GM19468 (cell line): ENCODE data around the gene KIF1A.

Source experiments
- ATAC-seq: cut with Tn5 transposase; IDR thresholded peaks from one replicate; pipeline ENCODE4 v1.9.1; 2021; ENCODE audit warnings: mild to moderate bottlenecking, moderate library complexity, moderate number of reproducible peaks; ENCODE audit not compliant: unreplicated experiment; ENCODE audit errors: extremely low read depth

Gene KIF1A

DNA sequence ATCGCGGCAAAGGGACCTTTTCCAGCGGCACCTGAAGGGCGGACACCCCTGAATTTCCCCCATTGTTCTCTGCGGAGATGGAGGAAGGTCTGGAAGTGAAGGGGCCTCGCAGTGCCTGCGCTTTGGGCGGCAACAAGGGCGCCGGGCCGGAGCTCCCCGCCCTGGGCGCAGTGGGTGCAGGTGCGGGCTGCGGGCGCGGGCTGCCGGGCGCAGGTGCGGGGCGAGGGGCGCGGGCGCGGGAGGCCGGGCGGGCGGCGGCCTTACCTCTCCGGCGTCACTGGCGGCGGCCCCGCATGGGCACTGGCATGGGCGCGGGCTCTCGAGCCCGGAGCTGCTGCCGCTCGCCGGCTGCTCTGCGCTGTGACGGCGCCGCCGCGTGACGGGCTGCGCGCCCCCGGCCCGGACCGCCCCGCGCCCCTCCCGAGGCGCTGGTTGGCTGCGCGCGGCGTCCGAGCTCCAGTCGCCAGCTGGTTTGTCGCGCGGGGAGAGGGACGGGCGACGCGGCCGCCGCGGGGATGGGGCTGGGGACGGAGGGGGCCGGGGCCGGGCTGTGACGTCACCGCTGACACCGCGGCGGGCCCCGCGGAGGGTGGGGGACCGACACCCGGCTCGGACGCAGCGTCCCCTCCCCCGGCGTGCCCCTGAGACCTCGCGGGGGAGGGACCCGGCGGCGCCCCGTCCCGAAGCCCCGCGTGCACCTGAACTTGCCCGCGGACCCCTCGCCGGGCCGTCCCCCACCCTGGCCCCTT lies at the start of gene KIF1A:
TSS of gene KIF1A (minus strand) at position 362 of the 749 bp plus-strand sequence. CDS start 22,467 bp downstream, outside the sequence.
- no peak for ATAC-seq

- ATAC-seq, result no peak
Observed at GRCh38 chr2:240869109-240869955, 49.3 kb upstream of the KIF1A start.

DNA sequence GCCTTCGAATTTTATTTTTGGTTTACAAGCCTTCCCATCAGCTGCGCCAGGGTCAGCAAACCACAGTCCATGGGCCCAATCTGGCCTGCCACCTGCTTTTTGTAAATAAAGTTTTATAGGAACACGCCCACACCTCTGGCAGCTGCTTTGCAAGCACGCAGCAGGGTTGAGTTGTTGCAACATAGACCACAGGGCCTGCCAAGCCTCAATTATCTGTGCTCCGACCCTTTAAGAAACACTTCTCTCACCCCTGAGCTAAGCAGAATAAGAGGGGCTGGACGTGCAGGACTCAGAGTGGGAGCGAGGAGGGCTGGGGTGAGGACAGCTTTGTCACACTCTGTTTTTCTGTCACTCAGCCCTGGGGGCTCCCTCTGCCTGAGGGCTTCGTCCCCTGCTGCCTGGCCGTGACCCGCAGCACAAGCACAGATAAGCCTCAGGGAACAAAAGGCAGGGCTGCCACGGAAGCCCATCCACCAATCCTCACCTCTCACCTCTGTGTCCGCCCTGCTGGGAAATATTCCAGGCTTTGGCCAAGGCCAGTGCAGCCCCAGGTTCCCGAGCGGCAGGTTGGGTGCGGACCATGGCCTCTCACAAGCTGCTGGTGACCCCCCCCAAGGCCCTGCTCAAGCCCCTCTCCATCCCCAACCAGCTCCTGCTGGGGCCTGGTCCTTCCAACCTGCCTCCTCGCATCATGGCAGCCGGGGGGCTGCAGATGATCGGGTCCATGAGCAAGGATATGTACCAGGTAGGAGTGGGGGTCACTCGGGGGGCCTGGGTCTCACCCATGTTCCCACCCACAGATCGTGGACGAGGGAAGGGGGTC lies 48.5 kb upstream of the KIF1A start, which contains the start of gene AGXT:
TSS of gene AGXT (plus strand) at position 539 of the 823 bp plus-strand sequence. CDS start at position 581, 42 bp downstream.
- ATAC-seq, result no peak

GRCh38 chr2:240865391-240865790 lies 45.4 kb upstream of the KIF1A start:
- ATAC-seq, result no peak

DNA sequence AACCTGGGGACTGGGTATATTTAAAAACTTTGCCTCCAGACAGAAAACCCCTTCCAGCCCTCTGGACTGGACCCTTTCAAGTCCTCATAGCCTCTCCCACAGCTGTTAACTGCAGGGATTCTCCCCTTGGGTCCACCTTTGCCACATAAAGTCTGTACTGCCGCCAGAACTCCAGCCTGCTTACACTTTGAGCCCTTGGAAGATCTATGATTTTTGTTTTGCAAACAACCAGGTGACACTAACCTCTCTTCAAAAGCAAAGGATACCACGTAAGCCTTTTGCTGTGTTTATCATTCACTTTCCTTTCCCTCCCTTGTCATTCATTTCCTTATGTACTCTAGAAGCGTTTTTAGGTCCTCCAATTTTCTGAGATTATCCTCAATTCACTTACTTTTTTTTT lies 44.5 kb upstream of the KIF1A start:
- no peak for ATAC-seq

GRCh38 chr2:240861547-240861946 lies 41.5 kb upstream of the KIF1A start:
- ATAC-seq, result no peak

- no peak for ATAC-seq
Observed at GRCh38 chr2:240858871-240859270, 38.9 kb upstream of the KIF1A start.

DNA sequence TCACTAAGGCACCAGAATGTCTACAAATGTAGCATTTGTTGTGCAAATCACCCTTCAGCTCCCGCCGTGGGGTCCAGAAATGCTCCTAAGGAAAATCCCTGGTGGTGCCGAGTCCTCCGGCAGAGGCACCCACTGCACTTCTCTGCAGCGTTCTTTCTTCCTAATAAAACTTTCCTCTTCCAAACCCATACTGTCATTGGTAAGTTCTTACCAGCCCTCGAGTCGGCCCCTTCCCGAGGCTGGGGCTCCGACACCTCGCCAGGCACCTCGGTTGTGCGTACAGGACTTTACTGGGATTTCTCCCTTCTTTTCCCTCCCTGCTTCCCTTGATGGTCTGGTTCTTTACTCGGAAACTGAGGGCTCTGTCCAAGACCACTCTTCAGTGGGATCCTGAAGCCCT lies 38.3 kb upstream of the KIF1A start:
- no peak for ATAC-seq

DNA sequence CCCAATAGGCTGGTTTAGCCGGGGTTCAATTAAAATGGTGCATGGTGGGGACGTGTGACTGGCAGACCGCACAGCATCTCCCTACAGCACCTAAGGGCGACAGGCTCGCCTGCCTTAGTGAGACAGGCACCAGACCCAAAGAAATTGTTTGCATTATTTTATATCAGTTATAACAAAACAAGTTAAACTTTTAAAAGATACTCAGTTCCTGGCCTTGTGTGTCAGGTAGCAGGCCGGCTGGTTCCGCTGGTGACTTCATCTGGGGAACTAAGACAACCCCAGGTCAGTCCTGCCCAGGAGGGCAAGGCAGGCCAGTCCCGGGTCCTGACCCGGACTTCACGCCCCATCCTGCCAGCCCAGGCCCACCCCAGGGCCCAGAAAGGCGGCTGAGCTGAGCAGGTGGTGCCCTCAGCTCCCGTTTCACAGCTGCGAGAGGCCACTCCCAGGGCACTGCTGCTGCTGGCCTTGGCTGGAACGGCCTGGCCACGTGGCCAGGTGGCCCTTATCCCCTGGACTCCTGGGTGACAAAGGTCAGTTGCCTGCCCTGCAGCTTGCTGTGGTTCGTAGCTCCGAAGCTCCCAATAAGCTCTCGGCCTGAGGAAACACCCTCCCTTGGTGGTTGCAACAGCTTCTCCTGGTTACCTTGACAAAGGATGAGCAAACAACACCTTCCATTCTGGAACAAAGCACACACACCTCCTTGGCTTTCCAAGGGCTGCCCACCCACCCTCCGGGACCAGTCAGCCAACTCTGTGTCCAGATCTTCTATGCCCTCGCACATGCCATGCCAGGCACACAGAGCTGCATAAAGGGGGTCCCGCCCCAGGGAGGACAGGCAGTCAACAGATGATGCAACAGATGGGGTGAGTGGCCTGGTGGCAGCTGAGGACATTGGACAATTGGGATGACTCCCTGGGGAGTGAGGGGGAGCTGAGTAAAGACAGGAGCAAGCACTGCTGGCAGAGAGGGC lies 37.3 kb upstream of the KIF1A start:
- no peak for ATAC-seq

- ATAC-seq, result no peak
Observed at GRCh38 chr2:240856151-240856980, 36.3 kb upstream of the KIF1A start.

- no peak for ATAC-seq
Observed at GRCh38 chr2:240855670-240856069, 35.7 kb upstream of the KIF1A start.

- no peak for ATAC-seq
Observed at GRCh38 chr2:240852671-240853314, 32.8 kb upstream of the KIF1A start.

GRCh38 chr2:240851078-240851991 lies 31.3 kb upstream of the KIF1A start:
- ATAC-seq, result no peak

GRCh38 chr2:240850756-240851077 lies 30.7 kb upstream of the KIF1A start:
- ATAC-seq, result no peak

- no peak for ATAC-seq
Observed at GRCh38 chr2:240850026-240850425, 30.0 kb upstream of the KIF1A start.

DNA sequence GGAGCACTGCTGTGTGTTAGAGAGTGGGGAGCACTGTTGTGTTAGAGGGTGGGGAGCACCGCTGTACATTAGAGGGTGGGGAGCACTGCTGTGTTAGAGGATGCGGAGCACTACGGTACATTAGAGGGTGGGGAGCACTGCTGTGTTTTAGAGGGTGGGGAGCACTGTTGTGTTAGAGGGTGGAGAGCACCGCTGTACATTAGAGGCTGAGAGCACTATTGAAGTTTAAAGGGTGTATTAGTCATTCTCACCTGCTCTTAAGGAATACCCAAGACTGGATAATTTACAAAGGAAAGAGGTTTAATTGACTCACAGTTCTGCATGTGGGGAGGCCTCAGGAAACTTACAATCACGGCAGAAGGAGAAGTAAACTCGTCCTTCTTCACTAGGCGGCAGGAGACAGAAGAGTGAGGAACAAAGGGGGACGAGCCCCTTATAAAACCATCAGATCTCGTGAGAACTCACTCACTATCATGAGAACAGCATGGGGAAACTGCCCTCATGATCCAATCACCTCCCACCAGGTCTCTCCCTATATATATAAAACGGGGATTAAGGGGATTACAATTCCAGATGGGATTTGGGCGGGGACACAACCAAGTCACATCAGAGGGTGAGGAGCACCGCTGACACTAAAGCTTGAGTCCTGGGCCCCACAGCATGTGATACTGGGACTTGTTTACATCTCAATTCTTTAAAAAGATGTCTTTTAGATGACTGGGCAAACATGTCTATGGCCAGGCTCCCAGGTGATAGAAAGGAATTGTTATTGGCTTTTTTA lies 29.1 kb upstream of the KIF1A start:
- ATAC-seq, result no peak
